Transverse colon (tissue), 4 donors: ENCODE measurements around the gene CAPN12.

Experiments
- CTCF ChIP-seq, 5 experiments: fragments of 200-600 bp in 3 of 5; fragments of 450-650 bp in 2 of 5; sonication (generic) in 3 of 5; IDR thresholded peaks; 1 replicate in 2 of 5; 2 replicates in 3 of 5; pipeline ENCODE4 v1.5.1; 2016 to 2017; ENCODE audit warnings: antibody characterized with exemption in 5 of 5, inconsistent platforms in 3 of 5, mild to moderate bottlenecking in 2 of 5, moderate library complexity in 1 of 5
- POLR2A ChIP-seq: fragments of 450-650 bp; IDR thresholded peaks from one replicate; pipeline ENCODE4 v1.6.1; 2016; ENCODE audit warnings: antibody characterized with exemption, mild to moderate bottlenecking, moderate library complexity
- POLR2AphosphoS5 ChIP-seq, 3 donors: sonication (generic); formaldehyde crosslinking; IDR thresholded peaks; one replicate each; pipeline ENCODE4 v1.6.1; 2016; ENCODE audit warnings: antibody characterized with exemption in 3 of 3

GRCh38 chr19:38736413-38737280 is 7.6 kb downstream of the CAPN12 start:
- TF ChIP-seq POLR2AphosphoS5 (IDR thresholded peaks at IDR 0.05) (no peak), CTCF (IDR thresholded peaks at IDR 0.05) (no peak), POLR2A (no peak)
